ENCODE measurements around the gene AGR3.

Gene AGR3

DNA sequence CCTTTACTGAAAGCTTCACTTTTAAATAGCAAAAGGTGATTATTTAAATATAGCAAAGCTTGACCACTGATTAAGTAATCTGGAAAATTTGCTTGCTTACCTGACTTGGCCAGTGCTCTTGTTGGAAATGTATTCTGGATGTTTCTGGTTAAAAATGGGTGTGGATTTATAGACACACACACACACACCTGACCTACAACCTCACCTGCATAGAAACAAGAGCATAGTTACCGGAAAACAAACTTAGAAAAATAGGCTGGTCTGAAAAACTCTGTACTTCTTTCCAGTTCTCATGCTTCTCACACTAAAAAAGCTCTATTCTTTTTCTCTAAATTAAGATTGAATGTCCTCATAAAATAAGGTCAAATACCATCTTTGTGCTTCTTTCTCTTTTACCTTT, at the start of gene AGR3:
Gene AGR3, minus strand, starts transcription at position 140 of the 400 bp plus-strand sequence. CDS start 3,365 bp downstream, outside the sequence.
- DNase-seq = no peak

DNA sequence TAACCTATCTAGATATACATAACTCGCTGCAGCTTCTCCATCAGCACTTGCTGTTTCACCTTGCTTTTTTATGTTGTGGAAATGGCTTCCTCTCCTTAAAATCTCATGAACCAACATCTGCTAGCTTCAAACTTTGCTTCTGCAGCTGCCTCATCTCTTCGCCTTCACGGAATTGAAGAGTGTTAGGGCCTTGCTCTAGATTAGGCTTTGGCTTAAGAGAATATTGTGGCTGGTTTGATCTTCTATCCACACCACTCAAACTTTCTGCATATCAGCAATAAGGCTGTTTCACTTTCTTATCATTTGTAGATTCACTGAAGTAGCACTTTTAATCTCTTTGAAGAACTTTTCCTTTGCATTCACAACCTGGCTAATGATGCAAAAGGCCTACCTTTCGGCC, 49.2 kb upstream of the AGR3 start:
- no peak for DNase-seq

DNA sequence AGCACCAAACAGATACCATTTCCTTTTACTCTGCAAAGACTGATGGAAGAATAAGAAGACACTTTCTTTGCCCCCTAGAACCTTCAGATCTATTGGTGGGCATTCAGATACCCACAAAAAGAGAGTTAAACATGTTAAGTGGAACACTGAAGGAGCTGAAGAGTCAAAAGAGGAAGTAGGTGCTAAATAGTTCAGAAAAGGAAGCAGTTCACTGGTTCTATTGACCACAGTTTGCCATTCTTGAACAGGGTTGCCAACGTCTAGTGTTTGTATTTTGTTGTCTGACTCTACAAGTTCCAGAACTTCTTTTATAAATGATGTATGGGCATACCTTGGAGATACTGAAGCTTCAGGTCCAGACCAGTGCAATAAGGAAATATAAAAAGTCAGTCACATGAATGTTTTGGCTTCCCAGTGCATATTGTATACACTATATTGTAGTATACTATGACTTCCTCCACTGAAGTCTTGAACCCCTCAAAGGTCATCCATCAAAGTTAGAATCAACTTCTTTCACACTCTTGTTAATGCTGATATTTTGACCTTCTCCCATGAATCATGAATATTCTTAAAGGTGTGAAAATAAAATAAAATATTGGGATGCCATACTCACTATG, 47.5 kb upstream of the AGR3 start:
- no peak for DNase-seq

DNA sequence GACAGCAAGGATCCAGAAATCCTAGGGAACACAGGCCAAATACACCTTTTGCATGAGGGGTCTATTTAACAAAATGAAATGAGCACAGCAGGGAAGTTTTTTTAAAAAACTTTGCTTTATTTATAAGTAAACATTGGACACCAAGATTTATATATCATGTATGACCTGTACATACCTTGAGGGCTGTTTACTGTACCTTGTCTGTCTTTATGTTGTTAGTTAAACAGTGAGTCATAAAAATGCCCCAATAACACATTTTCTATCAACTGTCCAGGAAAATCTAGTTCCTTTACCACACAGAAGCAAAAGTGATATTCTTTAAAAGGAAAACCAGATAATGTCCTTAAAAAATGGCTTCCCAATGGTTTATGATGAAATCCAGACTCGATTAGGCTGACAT, 45.1 kb upstream of the AGR3 start:
- no peak for DNase-seq

DNA sequence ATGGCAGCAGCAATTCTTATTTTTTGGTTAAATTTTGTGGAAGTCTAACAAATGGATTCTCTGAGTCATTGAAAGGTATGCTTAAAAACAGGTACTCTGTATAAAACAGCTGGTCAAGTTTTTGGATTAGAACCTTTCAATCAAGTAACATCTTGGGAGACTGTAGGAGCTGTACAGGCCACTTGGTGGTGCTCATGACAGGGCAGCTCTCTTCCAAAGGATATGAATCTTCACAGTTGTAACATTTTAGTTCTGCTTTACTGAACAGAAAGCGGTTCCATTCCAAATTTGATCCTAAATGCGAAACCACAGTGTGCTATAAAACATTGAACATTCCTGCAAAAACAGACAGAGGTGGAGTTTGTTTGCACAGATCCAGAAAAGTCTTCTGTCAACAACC, 44.5 kb upstream of the AGR3 start:
- no peak for DNase-seq

DNA sequence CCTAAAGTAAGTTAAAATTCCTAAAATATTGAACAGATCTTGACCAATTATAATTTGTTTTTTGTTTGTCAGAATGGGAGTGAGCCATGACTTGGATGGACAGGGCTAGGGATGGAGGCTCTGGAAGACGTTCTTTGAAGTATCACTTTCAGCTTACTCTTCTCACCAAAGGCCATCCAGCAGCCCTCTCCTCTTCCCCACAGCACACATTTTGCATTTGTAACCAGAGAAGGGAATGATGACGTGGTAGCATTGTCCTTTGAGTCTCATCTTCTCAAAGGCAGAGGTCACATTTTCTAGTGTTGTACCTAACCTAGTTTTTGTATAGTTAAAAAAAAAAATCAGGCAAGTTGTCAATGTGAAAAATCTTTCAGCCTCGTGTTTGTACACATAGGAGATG, 43.8 kb upstream of the AGR3 start:
- DNase-seq = no peak

DNA sequence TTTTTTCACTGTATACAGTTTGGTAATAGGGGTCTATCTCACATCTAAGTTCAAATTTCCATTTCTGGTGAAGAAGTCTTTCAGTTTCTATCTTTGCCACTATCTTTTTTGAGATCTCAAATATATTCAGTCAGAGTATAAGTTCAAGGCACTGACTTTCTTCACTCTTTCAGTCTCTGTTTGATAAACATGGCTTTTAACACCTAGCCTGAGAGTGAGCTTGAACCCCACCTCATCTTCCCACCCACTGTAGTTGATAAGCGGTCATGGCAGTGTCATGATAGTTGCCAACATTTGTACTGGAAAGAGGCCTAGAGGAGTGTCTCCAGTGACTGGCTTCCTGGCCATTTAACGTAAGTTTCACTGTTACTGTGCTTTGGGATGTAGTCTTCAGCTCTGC, 41.2 kb upstream of the AGR3 start:
- DNase-seq = no peak

DNA sequence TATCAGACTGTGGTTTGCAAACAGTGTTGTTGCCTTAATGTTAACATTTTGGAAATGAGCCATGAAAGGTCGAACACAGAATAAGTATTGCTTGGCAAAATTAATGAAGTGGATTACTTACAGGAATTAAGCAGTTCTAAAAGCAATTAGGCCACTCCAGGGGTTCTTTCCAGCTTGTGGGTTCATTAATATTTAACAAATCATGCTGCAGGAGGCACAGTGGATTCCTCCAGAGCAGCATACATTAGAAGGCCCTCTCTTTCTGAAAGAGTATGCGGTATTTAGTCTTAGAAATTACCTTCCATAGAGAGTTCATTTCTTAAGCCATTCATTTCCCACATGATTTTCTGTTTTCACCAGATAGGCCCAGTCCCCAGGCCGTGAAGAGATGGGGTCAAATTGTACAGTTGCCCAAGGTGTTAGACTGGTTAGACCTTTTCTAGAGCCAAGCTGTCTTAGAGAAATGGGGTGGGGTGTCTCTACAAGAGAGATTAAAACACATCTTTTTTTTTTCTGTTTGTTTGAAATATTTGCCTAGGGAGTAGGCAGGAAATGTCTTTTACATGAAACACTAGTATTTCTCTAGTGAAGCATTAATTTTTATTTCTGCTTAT, 40.0 kb upstream of the AGR3 start:
- no peak for DNase-seq

DNA sequence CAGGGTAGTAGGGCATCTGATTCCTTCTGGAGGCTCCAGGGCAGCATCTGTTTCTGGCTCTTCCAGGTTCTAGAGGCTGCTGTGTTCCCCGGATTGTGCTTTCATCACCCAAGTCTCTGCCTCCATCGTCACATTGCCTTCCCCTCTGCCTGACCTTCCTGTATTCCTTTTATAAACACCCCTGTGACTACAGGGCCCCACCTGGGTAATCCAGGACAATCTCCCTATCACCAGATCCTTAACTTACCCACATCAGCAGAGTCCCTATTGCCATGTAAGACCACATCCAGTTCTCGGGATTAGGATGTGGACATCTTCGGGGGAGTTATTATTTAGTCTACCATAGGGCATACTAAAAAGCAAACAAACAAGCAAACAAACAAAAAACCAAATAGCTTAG, 39.4 kb upstream of the AGR3 start:
- no peak for DNase-seq

DNA sequence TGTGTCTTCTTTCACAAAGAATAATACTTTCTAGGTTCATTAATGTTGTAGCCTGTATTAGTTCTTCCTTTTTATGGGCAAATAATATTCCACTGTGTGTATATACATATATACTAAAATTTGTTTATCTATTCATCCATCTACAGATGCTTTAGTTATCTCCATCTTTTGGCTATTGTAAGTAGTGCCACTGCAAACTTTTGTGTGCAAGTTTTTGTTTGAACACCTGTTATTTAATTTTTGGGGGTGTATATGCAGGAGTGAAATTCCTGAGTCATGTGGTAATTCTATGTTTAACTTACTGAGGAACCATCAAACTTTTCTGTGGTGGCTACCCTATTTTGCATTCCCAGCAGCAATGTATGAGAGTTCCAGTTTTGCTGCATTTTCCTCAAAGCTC, 37.7 kb upstream of the AGR3 start:
- no peak for DNase-seq

DNA sequence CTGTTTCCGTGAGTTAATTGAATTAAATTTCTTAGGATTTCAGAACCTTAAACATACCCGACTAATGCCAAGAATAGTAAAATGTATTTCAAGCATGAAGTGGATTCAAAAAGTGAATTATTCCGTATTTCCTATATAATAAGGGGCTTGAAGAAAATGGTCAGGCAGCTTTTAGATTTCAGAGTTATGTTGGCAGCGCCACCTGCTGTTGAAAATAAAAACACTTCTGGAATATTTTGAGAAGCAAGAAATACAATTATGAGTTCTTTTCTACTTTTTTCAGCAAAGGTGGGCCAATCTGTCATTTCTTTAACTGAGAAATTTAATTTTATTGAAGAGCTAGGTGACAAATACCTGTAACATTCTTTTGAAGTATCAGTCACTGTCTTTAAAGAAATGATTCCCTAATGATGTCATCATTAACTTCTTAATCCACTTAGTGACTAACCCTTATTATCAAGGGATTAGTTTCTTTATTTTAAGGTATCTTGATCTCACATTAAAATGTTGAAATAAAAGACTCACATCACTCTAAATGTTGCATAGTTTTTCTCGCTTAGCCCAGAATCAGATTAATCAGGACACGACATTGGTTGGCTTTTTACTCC, 36.6 kb upstream of the AGR3 start:
- no peak for DNase-seq

DNA sequence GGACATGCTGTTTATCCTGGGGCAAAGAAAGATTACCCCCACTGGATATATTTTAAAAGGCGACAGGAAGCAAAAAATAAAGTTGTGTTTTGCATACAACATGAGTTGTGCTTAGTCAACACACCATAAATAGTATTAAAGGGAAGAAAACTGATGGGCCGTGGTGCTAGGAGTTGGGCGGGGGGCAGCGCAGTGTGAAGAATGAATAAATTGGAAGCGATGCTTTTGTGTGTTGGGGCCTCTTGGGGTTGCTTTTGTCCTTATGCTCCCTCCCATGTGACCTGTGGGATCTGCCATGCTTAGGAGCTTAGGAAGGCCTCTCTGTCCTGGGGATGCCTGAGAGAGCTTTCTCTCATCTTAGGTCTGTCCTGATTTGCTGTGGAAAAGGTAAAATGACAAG, 35.0 kb upstream of the AGR3 start:
- DNase-seq = no peak

DNA sequence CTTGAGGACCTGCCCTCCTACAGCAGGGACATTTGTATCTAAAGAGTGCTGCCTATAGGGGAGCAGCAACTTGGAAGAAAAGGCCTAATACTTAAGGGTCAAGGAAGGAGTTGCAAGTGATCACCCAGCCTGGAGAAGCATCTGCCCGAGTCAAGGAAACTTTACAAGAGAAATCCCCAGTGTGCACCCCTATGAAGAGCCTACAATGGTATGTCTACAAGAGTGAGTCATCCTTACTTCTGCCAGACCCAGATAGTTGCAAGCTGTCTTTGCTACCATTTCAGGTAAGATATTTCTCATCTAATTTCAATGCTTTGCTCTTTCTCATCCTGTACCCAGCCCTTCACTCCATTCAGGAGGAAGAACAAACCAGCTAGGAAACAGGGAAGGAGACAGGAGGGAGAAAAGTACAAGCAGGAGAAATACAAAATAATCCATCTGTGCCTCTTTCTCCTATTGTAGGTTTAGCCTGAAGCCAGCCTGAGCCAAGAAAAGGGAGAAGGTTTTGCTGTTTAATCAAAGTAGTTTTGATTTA, 34.4 kb upstream of the AGR3 start:
- no peak for DNase-seq

DNA sequence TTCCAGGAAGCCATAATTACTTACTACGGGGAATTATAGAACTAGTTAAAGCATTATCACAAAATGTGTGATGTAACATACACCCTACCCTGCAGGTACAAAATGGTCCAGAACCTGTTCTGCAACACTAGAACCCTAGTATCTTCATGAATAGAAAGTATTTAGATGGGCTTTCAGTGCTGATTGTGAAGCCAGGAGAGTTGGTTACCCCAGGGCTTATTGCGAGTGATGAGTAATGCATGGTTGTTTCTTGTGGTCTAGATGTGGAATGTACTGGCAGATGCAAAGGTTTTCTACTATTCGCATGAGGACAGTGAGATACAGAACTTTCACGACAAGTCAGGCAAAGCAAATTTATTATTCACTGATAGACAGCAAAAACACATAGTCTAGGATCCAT, 33.6 kb upstream of the AGR3 start:
- DNase-seq = no peak

DNA sequence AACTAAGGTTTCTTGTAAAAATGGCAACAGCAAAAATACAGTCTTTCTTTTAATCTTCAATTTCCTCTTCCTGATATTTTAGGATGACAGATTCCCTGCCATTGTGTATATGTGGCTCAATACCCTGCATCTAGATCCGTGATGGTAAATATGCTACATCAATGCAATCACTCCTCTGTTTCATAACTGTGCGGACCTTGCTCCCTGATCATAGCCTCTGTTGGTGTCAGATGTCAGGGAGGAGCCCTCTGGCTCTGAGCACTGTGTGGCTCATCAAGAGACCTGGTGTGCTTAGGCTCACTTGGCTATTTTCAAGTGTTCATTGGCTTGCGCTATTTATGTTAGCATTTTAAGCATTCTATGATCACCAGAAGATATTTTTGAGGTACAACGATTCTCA, 33.0 kb upstream of the AGR3 start:
- DNase-seq = no peak

DNA sequence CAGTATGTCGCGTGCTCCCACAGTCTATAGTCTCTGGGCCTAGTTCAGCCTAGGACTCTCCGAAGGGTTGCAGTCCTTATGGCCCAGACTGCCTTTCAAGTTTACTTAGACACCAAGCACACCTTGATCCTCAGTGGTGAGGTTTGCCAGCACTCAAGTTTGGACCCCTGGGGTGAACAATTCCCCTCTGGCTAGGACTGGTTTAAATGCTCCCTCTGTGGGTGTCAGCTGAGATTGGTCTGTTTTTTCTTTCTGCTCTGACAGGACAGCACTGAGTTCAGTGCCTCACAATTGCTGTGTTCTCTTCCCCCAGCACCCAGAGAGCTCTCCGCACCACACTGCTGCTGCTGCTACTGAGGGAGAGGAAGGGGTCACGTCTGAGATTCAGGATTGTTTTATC, 31.9 kb upstream of the AGR3 start:
- DNase-seq = no peak

DNA sequence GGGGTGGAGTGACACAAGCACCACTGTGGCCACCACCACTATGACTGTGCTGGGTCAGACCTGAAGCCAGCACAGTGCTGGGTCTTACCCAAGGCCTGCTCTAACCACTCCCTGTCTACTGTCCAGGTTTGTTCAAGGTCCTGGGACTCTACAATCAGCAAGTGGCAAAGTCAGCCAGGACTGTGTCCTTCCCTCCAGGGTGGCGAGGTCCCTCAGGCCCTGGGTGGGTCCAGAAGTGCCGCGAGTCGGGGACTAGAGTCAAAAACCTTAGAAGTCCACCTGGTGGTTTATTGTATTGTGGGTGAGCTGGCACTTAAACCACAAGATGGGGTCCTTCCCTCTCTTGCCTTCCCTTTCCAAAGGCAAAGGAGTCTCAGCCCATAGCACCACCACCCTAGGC, 30.8 kb upstream of the AGR3 start:
- DNase-seq = no peak

DNA sequence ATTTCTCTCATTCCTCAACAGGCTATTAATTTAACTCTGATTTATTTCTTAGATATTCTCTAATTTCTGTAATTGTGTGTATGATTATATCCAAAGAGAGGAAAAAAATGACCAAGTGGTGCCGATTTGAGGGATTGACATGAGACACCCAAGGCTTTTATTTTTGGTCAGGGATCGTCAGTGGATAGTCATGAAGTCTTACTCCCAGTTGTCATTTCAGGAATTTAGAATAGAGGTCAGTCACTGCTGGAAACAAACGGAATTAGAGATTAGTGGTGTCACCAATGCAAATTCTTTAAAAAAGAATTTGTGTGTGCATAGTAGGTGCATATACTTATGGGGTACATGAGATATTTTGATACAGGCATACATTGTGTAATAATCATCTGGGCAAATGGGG, 26.8 kb upstream of the AGR3 start:
- DNase-seq = no peak

DNA sequence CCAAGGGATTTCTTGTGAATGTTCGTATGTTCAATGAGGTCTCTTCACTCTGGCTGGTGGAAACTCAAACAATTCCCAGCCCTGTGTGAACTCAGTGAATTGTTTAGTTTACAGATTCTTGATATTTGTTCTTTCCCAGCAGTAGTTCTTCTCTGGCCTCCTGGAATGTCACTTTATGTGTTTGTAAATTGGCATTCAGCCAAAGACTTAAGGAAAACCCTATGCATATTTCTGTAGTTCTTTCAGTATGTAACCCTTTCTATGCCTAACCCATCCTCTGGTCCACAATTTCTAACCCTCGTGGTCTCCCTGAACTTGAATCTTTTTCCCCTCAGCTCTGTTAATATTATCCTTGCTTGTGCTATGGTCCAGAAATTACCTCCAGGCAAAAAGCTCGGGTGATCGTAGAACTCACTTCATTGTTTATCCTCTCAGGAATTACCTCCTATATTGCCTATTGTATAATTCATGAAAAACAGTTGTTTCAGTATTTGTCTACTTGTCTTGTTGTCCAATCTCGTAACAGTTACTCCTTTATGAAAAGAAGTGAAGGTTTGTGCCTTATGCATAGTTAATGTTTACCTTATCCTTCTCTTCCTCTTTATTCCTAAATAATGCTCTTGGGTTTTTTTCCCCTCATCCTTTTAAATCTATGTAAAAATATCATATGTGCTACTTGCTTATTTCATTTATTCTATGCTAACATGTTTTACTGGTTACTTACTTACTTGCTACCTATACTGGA, 23.7 kb upstream of the AGR3 start:
- DNase-seq = no peak

DNA sequence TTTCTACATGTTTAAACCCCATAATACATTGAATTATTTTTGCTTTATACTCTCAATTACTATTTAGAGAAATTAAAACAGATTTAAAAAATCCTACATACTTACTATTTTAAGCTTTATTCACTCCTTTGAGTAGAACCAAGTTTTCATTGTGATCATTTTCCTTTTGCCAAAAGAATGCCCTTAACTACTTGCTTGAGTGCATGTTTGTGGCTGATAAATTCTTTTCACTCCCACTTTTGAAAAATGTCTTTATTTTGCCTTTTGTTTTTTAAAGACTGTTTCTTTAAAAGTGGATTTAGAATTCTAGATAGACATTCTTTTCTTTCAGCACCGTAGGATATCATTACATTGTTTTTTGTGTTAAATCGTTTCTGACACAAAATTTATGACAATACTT, 22.3 kb upstream of the AGR3 start:
- no peak for DNase-seq

DNA sequence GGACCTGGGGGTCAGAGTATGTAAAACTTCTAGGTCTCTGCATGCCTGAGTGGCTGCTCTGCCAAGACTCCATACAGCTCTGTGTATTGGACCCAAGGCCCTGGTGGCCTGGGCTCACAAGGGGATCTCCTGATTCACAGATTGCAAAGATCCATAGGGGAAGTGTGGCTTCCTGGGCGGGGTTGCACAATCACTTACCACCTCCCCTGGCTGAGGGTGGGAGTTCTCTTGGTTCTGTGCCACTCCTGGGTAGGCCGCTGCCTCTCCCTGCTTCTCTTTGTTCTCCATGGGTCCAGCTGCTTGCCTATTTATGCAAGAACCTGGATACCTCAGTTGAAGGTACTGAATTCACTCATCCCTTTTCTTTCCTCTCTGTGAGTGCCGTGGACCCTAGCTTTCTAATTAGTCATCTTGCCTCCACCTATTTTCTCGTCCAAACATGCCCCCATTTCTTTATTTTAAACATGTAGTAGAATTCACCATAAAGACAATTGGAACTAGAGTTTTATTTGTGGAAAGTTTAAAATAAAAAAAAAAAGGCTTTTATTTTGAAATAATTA, 18.5 kb upstream of the AGR3 start:
- DNase-seq = no peak

DNA sequence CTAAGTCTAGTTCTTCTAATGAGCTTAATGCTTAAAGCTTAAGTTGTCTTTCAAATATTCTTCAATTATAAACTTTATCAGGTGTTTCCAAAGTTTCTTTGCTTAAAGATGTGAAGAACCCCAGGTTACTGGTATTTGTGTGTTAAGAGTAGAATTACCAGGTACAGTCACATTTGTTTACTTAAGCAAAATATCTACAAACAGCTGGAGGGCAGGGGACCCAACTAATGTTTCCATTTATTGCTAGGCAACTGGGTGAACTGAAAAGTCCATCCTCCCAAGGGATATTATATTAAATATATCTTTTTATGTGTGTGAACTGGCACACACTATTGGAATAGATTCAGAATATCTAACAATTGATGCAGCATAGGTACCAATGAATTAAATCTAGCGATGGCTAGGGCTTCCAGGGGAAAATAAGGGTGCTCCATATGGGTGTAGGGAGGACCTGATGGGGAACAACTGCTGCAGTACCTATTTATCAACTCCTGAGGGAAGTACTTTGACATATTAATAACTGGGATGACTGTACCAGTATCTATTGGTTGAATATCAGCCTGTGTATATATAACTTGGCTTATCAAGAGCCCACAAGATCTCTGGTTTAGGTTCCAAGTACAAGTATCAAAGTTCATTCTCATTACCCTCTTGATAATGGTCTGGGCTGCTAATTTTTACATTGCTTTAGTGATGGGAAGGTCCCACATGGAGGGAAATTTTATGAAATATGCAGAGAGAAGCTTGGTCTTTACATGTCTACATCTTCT, 10.3 kb upstream of the AGR3 start:
- DNase-seq = no peak

DNA sequence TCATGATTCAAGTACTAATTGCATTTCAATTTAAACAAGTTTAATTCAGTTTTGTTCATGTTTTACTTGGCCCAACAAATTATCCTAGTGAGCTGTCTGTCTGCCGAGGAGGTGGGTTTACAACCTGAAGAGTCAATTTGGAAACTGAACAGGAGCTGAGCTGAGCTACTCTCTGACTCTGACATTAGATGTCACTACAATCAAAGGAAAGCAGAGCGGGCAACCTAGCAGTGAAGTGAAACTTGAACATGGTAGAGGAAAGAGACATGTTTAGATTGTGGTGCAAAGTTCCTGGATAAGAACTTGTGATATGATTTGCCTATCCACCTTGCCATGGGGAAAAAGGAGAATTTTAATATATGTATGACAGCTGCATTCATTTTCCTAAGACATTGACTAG, 9.6 kb upstream of the AGR3 start:
- peak; percentile 32 for DNase-seq
